Measurements from ENCODE around the gene GPAT3.

DNA sequence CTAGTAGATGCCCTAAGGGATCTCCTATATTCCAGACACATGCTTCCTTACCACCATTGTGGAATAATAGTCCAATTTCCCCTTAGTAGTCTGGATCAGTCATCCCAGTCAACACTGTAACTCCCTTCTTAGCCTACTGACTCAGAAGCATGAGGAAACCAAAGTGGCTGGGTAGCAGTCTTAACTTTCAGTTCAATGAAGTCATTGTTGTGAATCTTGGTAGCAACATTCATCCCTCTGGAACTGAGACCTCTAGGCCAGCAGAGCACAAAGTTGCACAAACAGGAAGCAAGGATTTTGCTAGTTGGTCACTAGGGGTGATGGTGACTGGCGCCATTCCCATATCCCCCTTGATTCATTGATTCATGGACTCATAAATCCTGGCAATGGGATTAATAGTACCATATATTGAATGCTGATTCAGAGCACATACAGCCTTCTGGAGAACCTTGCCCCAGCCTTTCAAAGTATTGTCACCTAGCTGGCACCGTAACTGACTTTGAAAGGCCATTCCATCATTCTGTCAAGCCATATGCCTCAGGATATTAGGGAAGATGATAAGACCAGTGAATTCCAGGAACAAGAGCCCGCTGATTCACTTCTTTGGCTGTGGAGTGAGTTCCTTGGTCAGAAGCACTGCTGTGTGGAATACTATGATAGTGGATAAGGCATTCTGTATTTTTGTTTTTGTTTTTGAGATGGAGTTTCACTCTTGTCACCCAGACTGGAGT lies 19.7 kb upstream of the GPAT3 start:
- no peak for TF ChIP-seq EZH2 (IDR thresholded peaks at IDR 0.05; ENCODE audit: low read depth)
- TF ChIP-seq, protein P1, sequence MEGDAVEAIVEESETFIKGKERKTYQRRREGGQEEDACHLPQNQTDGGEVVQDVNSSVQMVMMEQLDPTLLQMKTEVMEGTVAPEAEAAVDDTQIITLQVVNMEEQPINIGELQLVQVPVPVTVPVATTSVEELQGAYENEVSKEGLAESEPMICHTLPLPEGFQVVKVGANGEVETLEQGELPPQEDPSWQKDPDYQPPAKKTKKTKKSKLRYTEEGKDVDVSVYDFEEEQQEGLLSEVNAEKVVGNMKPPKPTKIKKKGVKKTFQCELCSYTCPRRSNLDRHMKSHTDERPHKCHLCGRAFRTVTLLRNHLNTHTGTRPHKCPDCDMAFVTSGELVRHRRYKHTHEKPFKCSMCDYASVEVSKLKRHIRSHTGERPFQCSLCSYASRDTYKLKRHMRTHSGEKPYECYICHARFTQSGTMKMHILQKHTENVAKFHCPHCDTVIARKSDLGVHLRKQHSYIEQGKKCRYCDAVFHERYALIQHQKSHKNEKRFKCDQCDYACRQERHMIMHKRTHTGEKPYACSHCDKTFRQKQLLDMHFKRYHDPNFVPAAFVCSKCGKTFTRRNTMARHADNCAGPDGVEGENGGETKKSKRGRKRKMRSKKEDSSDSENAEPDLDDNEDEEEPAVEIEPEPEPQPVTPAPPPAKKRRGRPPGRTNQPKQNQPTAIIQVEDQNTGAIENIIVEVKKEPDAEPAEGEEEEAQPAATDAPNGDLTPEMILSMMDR (conservative IDR thresholded peaks at IDR 0.05): no peak

Measured in PC-9 (cell line).